ENCODE data around the gene FAM217A. TPM values are rescaled to one million over a fixed set of nuclear protein-coding genes. Genes with fewer than 3 reads are reported as not detected.

Gene FAM217A
- total and polyA plus RNA-seq, 2 donors, result under 0.01 to 0.05 TPM

- 96% methylated on average over 1 of the region's 1 CpG for WGBS
- Histone ChIP-seq H3K9me3 (ENCODE audit: control insufficient read depth in 2 of 2, insufficient read depth in 1 of 2, low read length in 1 of 2) (no peaks in the 10 kb centered on the region), H3K27me3 (ENCODE audit: control insufficient read depth in 2 of 2, insufficient read depth in 1 of 2, low read length in 1 of 2) (no peaks in the 10 kb centered on the region), H3K4me3 (ENCODE audit: low read length in 2 of 2) (no peak overlapping the region), H3K27ac (ENCODE audit: low read depth in 1 of 2, low read length in 1 of 2) (no peak overlapping the region), H3K4me1 (ENCODE audit: control insufficient read depth in 2 of 2, insufficient read depth in 2 of 2, low read length in 2 of 2) (no peaks in the 10 kb centered on the region), H3K36me3 (ENCODE audit: control insufficient read depth in 2 of 2, insufficient read depth in 2 of 2, low read length in 1 of 2) (peaks cover 0 to 26% of the 10 kb centered on the region in 2 donors)
- DNase-seq (ENCODE audit: low read depth in 6 of 9, low spot score in 9 of 9), result no peak
These were observed 11.3 kb downstream of the FAM217A start for GRCh38 chr6:4067673-4068072.

GRCh38 chr6:4066029-4066755 lies 12.7 kb downstream of the FAM217A start:
- Histone ChIP-seq H3K9me3 (ENCODE audit: control insufficient read depth in 2 of 2, insufficient read depth in 1 of 2, low read length in 1 of 2) (no peaks in the 10 kb centered on the region), H3K27ac (ENCODE audit: low read depth in 1 of 2, low read length in 1 of 2) (no peak overlapping the region), H3K4me3 (ENCODE audit: low read length in 2 of 2) (no peak overlapping the region), H3K36me3 (ENCODE audit: control insufficient read depth in 2 of 2, insufficient read depth in 2 of 2, low read length in 1 of 2) (peaks cover 0 to 39% of the 10 kb centered on the region in 2 donors), H3K27me3 (ENCODE audit: control insufficient read depth in 2 of 2, insufficient read depth in 1 of 2, low read length in 1 of 2) (no peaks in the 10 kb centered on the region), H3K4me1 (ENCODE audit: control insufficient read depth in 2 of 2, insufficient read depth in 2 of 2, low read length in 2 of 2) (no peaks in the 10 kb centered on the region)
- WGBS, result 89% methylated on average over 7 of the region's 7 CpGs
- no peak for DNase-seq (ENCODE audit: low read depth in 6 of 9, low spot score in 9 of 9)

GRCh38 chr6:4059115-4059777 lies 19.7 kb downstream of the FAM217A start:
- H3K27me3 ChIP-seq (ENCODE audit: control insufficient read depth in 2 of 2, insufficient read depth in 1 of 2, low read length in 1 of 2), result no peaks in the 10 kb centered on the region
- peaks cover 0 to 4% of the 10 kb centered on the region in 2 donors for H3K4me1 ChIP-seq (ENCODE audit: control insufficient read depth in 2 of 2, insufficient read depth in 2 of 2, low read length in 2 of 2)
- H3K27ac ChIP-seq (ENCODE audit: low read depth in 1 of 2, low read length in 1 of 2), result no peak overlapping the region
- H3K4me3 ChIP-seq (ENCODE audit: low read length in 2 of 2), result no peak overlapping the region
- DNase-seq (ENCODE audit: low read depth in 6 of 9, low spot score in 9 of 9), result peak in 6 of 9 donors; percentile 3 to 60 (median 20)
- WGBS, result 76% methylated on average over 4 of the region's 4 CpGs
- peaks cover 34 to 83% of the 10 kb centered on the region in 2 donors for H3K36me3 ChIP-seq (ENCODE audit: control insufficient read depth in 2 of 2, insufficient read depth in 2 of 2, low read length in 1 of 2)
- H3K9me3 ChIP-seq (ENCODE audit: control insufficient read depth in 2 of 2, insufficient read depth in 1 of 2, low read length in 1 of 2), result no peaks in the 10 kb centered on the region

- Histone ChIP-seq H3K36me3 (ENCODE audit: control insufficient read depth in 2 of 2, insufficient read depth in 2 of 2, low read length in 1 of 2) (peaks cover 45 to 87% of the 10 kb centered on the region in 2 donors), H3K27me3 (ENCODE audit: control insufficient read depth in 2 of 2, insufficient read depth in 1 of 2, low read length in 1 of 2) (no peaks in the 10 kb centered on the region), H3K4me3 (ENCODE audit: low read length in 2 of 2) (no peak overlapping the region), H3K9me3 (ENCODE audit: control insufficient read depth in 2 of 2, insufficient read depth in 1 of 2, low read length in 1 of 2) (no peaks in the 10 kb centered on the region), H3K27ac (ENCODE audit: low read depth in 1 of 2, low read length in 1 of 2) (no peak overlapping the region), H3K4me1 (ENCODE audit: control insufficient read depth in 2 of 2, insufficient read depth in 2 of 2, low read length in 2 of 2) (peaks cover 0 to 4% of the 10 kb centered on the region in 2 donors)
- no peak for DNase-seq (ENCODE audit: low read depth in 6 of 9, low spot score in 9 of 9)
- over 99% methylated on average over 2 of the region's 2 CpGs for WGBS
These were observed 21.9 kb downstream of the FAM217A start for GRCh38 chr6:4057036-4057435.

GRCh38 chr6:4055420-4056041 lies 23.4 kb downstream of the FAM217A start:
- WGBS, result 97% methylated on average over 2 of the region's 2 CpGs
- Histone ChIP-seq H3K4me3 (ENCODE audit: low read length in 2 of 2) (no peak overlapping the region), H3K4me1 (ENCODE audit: control insufficient read depth in 2 of 2, insufficient read depth in 2 of 2, low read length in 2 of 2) (peaks cover 0 to 4% of the 10 kb centered on the region in 2 donors), H3K36me3 (ENCODE audit: control insufficient read depth in 2 of 2, insufficient read depth in 2 of 2, low read length in 1 of 2) (peaks cover 43 to 88% of the 10 kb centered on the region in 2 donors), H3K27me3 (ENCODE audit: control insufficient read depth in 2 of 2, insufficient read depth in 1 of 2, low read length in 1 of 2) (no peaks in the 10 kb centered on the region), H3K27ac (ENCODE audit: low read depth in 1 of 2, low read length in 1 of 2) (no peak overlapping the region), H3K9me3 (ENCODE audit: control insufficient read depth in 2 of 2, insufficient read depth in 1 of 2, low read length in 1 of 2) (no peaks in the 10 kb centered on the region)
- DNase-seq (ENCODE audit: low read depth in 6 of 9, low spot score in 9 of 9), result peak in 2 of 9 donors; percentile 8 to 22

GRCh38 chr6:4049246-4049645 lies 29.7 kb downstream of the FAM217A start:
- H3K36me3 ChIP-seq (ENCODE audit: control insufficient read depth in 2 of 2, insufficient read depth in 2 of 2, low read length in 1 of 2), result peaks cover 39 to 82% of the 10 kb centered on the region in 2 donors
- DNase-seq (ENCODE audit: low read depth in 6 of 9, low spot score in 9 of 9), result no peak
- H3K27ac ChIP-seq (ENCODE audit: low read depth in 1 of 2, low read length in 1 of 2), result no peak overlapping the region
- H3K27me3 ChIP-seq (ENCODE audit: control insufficient read depth in 2 of 2, insufficient read depth in 1 of 2, low read length in 1 of 2), result no peaks in the 10 kb centered on the region
- no peaks in the 10 kb centered on the region for H3K9me3 ChIP-seq (ENCODE audit: control insufficient read depth in 2 of 2, insufficient read depth in 1 of 2, low read length in 1 of 2)
- H3K4me1 ChIP-seq (ENCODE audit: control insufficient read depth in 2 of 2, insufficient read depth in 2 of 2, low read length in 2 of 2), result no peaks in the 10 kb centered on the region
- H3K4me3 ChIP-seq (ENCODE audit: low read length in 2 of 2), result no peak overlapping the region
- WGBS, result 98% methylated on average over 6 of the region's 6 CpGs

- no peaks in the 10 kb centered on the region for H3K27me3 ChIP-seq (ENCODE audit: control insufficient read depth in 2 of 2, insufficient read depth in 1 of 2, low read length in 1 of 2)
- no peaks in the 10 kb centered on the region for H3K4me1 ChIP-seq (ENCODE audit: control insufficient read depth in 2 of 2, insufficient read depth in 2 of 2, low read length in 2 of 2)
- no peak overlapping the region for H3K27ac ChIP-seq (ENCODE audit: low read depth in 1 of 2, low read length in 1 of 2)
- H3K36me3 ChIP-seq (ENCODE audit: control insufficient read depth in 2 of 2, insufficient read depth in 2 of 2, low read length in 1 of 2), result peaks cover 56 to 77% of the 10 kb centered on the region in 2 donors
- H3K4me3 ChIP-seq (ENCODE audit: low read length in 2 of 2), result no peak overlapping the region
- DNase-seq (ENCODE audit: low read depth in 6 of 9, low spot score in 9 of 9), result no peak
- no peaks in the 10 kb centered on the region for H3K9me3 ChIP-seq (ENCODE audit: control insufficient read depth in 2 of 2, insufficient read depth in 1 of 2, low read length in 1 of 2)
These were observed 37.5 kb downstream of the FAM217A start for GRCh38 chr6:4041480-4041879.

GRCh38 chr6:4039348-4039747 lies 39.6 kb downstream of the FAM217A start:
- Histone ChIP-seq H3K36me3 (ENCODE audit: control insufficient read depth in 2 of 2, insufficient read depth in 2 of 2, low read length in 1 of 2) (peaks cover 52 to 76% of the 10 kb centered on the region in 2 donors), H3K4me3 (ENCODE audit: low read length in 2 of 2) (no peak overlapping the region), H3K27me3 (ENCODE audit: control insufficient read depth in 2 of 2, insufficient read depth in 1 of 2, low read length in 1 of 2) (no peaks in the 10 kb centered on the region), H3K9me3 (ENCODE audit: control insufficient read depth in 2 of 2, insufficient read depth in 1 of 2, low read length in 1 of 2) (no peaks in the 10 kb centered on the region), H3K27ac (ENCODE audit: low read depth in 1 of 2, low read length in 1 of 2) (no peak overlapping the region), H3K4me1 (ENCODE audit: control insufficient read depth in 2 of 2, insufficient read depth in 2 of 2, low read length in 2 of 2) (no peaks in the 10 kb centered on the region)
- no peak for DNase-seq (ENCODE audit: low read depth in 6 of 9, low spot score in 9 of 9)
- WGBS, result 88% methylated on average over 1 of the region's 1 CpG

- peaks cover 39 to 69% of the 10 kb centered on the region in 2 donors for H3K36me3 ChIP-seq (ENCODE audit: control insufficient read depth in 2 of 2, insufficient read depth in 2 of 2, low read length in 1 of 2)
- no peak for DNase-seq (ENCODE audit: low read depth in 6 of 9, low spot score in 9 of 9)
- 98% methylated on average over 5 of the region's 5 CpGs for WGBS
- H3K27me3 ChIP-seq (ENCODE audit: control insufficient read depth in 2 of 2, insufficient read depth in 1 of 2, low read length in 1 of 2), result no peaks in the 10 kb centered on the region
- no peaks in the 10 kb centered on the region for H3K4me1 ChIP-seq (ENCODE audit: control insufficient read depth in 2 of 2, insufficient read depth in 2 of 2, low read length in 2 of 2)
- H3K4me3 ChIP-seq (ENCODE audit: low read length in 2 of 2), result no peak overlapping the region
- no peak overlapping the region for H3K27ac ChIP-seq (ENCODE audit: low read depth in 1 of 2, low read length in 1 of 2)
- no peaks in the 10 kb centered on the region for H3K9me3 ChIP-seq (ENCODE audit: control insufficient read depth in 2 of 2, insufficient read depth in 1 of 2, low read length in 1 of 2)
These were observed 42.4 kb downstream of the FAM217A start for GRCh38 chr6:4036581-4036980.

All from thymus (tissue), 11 donors.